Transverse colon (tissue), 4 donors: ENCODE results near the gene LAMA4. TPM values are rescaled to one million over a fixed set of nuclear protein-coding genes. Genes with fewer than 3 reads are reported as not detected.
A peak's percentile ranks its signal among the peaks of the same experiment; 100 is the strongest.

Source experiments
- DNase-seq: peaks from one replicate; pipeline ENCODE4 v3.0.0-alpha.2; 2019
- H3K27ac ChIP-seq, 4 donors: fragments of 200-600 bp; sonication (generic); 2 replicates each; pipeline ENCODE4 v1.5.1; 2016 to 2018; ENCODE audit warnings: inconsistent platforms in 4 of 4
- H3K27me3 ChIP-seq: fragments of 200-600 bp; sonication (generic); 2 replicates; pipeline ENCODE4 v1.5.1; 2017; ENCODE audit warnings: inconsistent platforms
- H3K36me3 ChIP-seq, 4 donors: fragments of 200-600 bp; sonication (generic); 2 replicates each; pipeline ENCODE4 v1.5.1; 2017 to 2019; ENCODE audit warnings: inconsistent platforms in 4 of 4
- H3K4me1 ChIP-seq, 4 donors: fragments of 200-600 bp; sonication (generic); 2 replicates each; pipeline ENCODE4 v1.5.1; 2017 to 2020; ENCODE audit warnings: inconsistent platforms in 4 of 4
- H3K4me3 ChIP-seq, 4 donors: fragments of 200-600 bp; sonication (generic); 1 replicate in 1 of 4; 2 replicates in 3 of 4; pipeline versions ENCODE4 v1.5.1 to v1.6.1; 2017 to 2019; ENCODE audit warnings: inconsistent platforms in 4 of 4
- H3K9me3 ChIP-seq, 2 donors: fragments of 200-600 bp; sonication (generic); 2 replicates each; pipeline ENCODE4 v1.5.1; 2017 to 2019; ENCODE audit warnings: inconsistent platforms in 2 of 2
- EP300 ChIP-seq: sonication (generic); formaldehyde crosslinking; IDR thresholded peaks from one replicate; pipeline ENCODE4 v1.6.1; 2017; ENCODE audit warnings: antibody characterized with exemption, low read depth
- POLR2A ChIP-seq: fragments of 450-650 bp; IDR thresholded peaks from one replicate; pipeline ENCODE4 v1.6.1; 2016; ENCODE audit warnings: antibody characterized with exemption, mild to moderate bottlenecking, moderate library complexity
- POLR2AphosphoS5 ChIP-seq, 3 donors: sonication (generic); formaldehyde crosslinking; IDR thresholded peaks; one replicate each; pipeline ENCODE4 v1.6.1; 2016; ENCODE audit warnings: antibody characterized with exemption in 3 of 3
- WGBS, 2 donors: methylation state at CpG; one replicate each; pipeline ENCODE4 v1.1.5; 2018; ENCODE audit warnings: low coverage in 1 of 2; 5-methylcytosine and 5-hydroxymethylcytosine counted together
- in situ Hi-C, 4 donors: fragments of 200-750 bp; cut with MboI; loops; one replicate each; pipeline versions ENCODE4 v1.15.0 to v1.15.1; 2017; ENCODE audit warnings: low sequenced_read_pairs in 3 of 4, low pct_ligation_motif_present in 1 of 4, low pct_unique_long_range_greater_than_20kb in 1 of 4
- intact Hi-C: fragments of 100-400 bp; cut with DNase I; formaldehyde crosslinking; loops from one replicate; pipeline ENCODE4 v1.15.1; 2023; ENCODE audit warnings: low total_unique reads
- total RNA-seq, 4 donors: library from RNA; depleted of rRNA; stranded (reverse); fragments of >200 nt; gene quantifications; one replicate each; pipeline ENCODE4 v1.1.0, GENCODE V29; 2016
- TF ChIP-seq, protein P1 (sequence below), 5 experiments: fragments of 200-600 bp in 3 of 5; fragments of 450-650 bp in 2 of 5; sonication (generic) in 3 of 5; IDR thresholded peaks; 1 replicate in 2 of 5; 2 replicates in 3 of 5; pipeline ENCODE4 v1.5.1; 2016 to 2017; ENCODE audit warnings: antibody characterized with exemption in 5 of 5, inconsistent platforms in 3 of 5, mild to moderate bottlenecking in 2 of 5, moderate library complexity in 1 of 5

The LAMA4 gene
- total RNA-seq, 4 donors from 2014 or later, result 27.3 to 54.9 (median 40.1) TPM

DNA sequence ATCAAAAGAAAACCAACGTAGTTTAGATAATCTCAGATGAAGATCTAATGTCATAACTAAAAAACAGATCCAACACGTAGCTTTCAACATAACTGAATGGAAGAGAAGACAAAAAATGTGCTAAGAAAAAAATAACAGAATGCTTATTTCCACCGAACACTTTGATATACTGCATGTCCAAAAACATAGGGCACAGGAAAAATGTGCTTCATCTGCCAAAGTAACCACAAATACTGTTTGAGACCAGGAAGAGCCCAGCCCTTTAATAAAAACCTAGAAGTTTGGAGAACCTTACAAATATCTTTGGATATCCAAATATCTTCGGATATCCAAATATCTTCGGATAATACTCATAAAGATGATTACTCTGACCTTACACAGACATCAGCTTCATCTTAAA lies 19.8 kb downstream of the LAMA4 start:
- in situ Hi-C loops (no loop called here), intact Hi-C loops (no loop called here)
- TF ChIP-seq, protein P1, sequence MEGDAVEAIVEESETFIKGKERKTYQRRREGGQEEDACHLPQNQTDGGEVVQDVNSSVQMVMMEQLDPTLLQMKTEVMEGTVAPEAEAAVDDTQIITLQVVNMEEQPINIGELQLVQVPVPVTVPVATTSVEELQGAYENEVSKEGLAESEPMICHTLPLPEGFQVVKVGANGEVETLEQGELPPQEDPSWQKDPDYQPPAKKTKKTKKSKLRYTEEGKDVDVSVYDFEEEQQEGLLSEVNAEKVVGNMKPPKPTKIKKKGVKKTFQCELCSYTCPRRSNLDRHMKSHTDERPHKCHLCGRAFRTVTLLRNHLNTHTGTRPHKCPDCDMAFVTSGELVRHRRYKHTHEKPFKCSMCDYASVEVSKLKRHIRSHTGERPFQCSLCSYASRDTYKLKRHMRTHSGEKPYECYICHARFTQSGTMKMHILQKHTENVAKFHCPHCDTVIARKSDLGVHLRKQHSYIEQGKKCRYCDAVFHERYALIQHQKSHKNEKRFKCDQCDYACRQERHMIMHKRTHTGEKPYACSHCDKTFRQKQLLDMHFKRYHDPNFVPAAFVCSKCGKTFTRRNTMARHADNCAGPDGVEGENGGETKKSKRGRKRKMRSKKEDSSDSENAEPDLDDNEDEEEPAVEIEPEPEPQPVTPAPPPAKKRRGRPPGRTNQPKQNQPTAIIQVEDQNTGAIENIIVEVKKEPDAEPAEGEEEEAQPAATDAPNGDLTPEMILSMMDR (IDR thresholded peaks at IDR 0.05), result no peak
- no peak for TF ChIP-seq EP300
- no peak for TF ChIP-seq POLR2A
- no peak for TF ChIP-seq POLR2AphosphoS5 (IDR thresholded peaks at IDR 0.05)
- Histone ChIP-seq H3K27me3 (no peaks in the 10 kb centered on the region), H3K4me3 (no peak overlapping the region), H3K9me3 (no peaks in the 10 kb centered on the region), H3K36me3 (no peaks in the 10 kb centered on the region), H3K4me1 (peaks cover 16 to 64% (median 23%) of the 10 kb centered on the region in 4 donors), H3K27ac (peak overlapping the region; percentile 62 to 88 (median 82))
- no peak for DNase-seq
- 44 to 52% methylated on average over 5 of the region's 5 CpGs for WGBS, 2 donors

DNA sequence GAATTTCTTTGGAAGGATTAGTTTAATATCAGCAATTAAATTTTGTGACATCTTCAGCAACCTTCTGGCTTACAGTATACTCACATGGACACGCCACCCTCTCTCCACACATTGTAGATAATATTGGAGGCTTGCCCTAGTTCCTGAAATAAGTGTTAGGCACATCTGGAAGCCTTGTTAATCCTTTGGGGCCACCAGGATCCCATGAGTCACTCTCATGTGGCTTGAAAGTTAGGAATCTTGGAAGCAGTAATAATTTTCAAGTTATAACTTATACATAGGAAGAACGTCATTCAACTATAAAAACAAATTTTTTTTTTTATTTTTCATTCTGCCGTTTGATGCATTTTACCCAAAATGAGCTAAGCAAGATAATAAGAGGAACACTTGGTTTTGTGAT lies 20.5 kb downstream of the LAMA4 start:
- WGBS, 2 donors, result 51 to 55% methylated on average over 3 of the region's 3 CpGs
- no peak for DNase-seq
- peak overlapping the region; percentile 62 to 88 (median 82) for H3K27ac ChIP-seq
- H3K4me3 ChIP-seq, result no peak overlapping the region
- in situ Hi-C loops, result no loop called here
- H3K4me1 ChIP-seq, result peaks cover 16 to 59% (median 20%) of the 10 kb centered on the region in 4 donors
- H3K36me3 ChIP-seq, result no peaks in the 10 kb centered on the region
- no peak for TF ChIP-seq POLR2A
- peak in 1 of 3 donors; percentile 39 for TF ChIP-seq POLR2AphosphoS5 (IDR thresholded peaks at IDR 0.05)
- H3K27me3 ChIP-seq, result no peaks in the 10 kb centered on the region
- intact Hi-C loops, result no loop called here
- H3K9me3 ChIP-seq, result no peaks in the 10 kb centered on the region

DNA sequence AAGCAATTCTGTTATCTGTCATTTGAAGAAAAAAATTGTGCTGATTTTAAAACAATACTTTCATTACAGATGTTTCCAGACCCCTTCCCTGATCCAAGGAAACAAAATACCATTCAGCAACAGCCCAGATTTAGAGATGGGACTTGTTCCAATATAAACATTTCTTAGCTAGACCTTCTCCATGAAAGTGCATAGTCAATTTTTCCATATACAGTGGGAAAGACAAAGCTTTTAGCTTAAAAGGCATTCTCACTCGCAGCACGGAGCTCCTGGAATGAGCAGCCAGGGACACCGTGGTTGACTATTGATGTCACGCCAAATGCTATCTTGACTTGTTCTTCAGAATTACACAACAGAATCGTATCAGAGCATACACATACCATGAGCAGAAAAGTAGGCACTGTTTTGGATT lies 21.5 kb downstream of the LAMA4 start:
- DNase-seq, result no peak
- in situ Hi-C loops, result no loop called here

DNA sequence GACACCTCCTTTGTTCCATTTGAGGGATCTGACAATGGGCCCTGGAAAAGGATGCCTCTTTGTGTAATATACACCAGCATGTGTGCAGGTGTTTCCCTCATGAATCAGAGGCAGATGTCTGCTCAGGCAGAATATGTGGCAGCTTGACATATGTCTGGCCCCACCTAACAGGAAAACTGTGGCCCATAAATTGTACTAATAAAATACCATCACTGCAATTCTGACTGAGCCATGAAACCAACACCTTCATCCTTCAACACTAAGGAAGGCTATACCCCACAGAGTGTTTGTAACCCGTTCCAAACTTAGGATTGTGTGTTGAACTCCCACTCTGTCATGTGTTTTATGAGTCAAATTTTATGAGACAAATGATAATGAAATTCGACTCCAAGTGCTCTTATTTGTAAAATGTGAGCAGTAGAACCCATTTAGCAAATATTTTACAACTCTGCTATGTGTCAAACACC lies 22.7 kb downstream of the LAMA4 start:
- intact Hi-C loops (no loop called here), in situ Hi-C loops (no loop called here)
- Histone ChIP-seq H3K27me3 (no peaks in the 10 kb centered on the region), H3K4me1 (peaks cover 16 to 53% (median 18%) of the 10 kb centered on the region in 4 donors), H3K4me3 (no peak overlapping the region), H3K36me3 (no peaks in the 10 kb centered on the region), H3K27ac (peak overlapping the region; percentile 62 to 88 (median 82)), H3K9me3 (no peaks in the 10 kb centered on the region)
- TF ChIP-seq, protein P1 (IDR thresholded peaks at IDR 0.05), result no peak
- TF ChIP-seq POLR2AphosphoS5 (IDR thresholded peaks at IDR 0.05), result peak; percentile 45 to 68 (median 47)
- DNase-seq, result no peak
- WGBS, 2 donors, result 17 to 21% methylated on average over 1 to 2 of the region's 2 CpGs

More for the DNA sequence above, 21.5 kb downstream of the LAMA4 start:
- H3K4me3 ChIP-seq, result no peak overlapping the region
- intact Hi-C loops, result no loop called here
- 54 to 56% methylated on average over 5 of the region's 5 CpGs for WGBS, 2 donors
- no peaks in the 10 kb centered on the region for H3K9me3 ChIP-seq
- TF ChIP-seq EP300, result no peak
- peak; percentile 19 to 49 (median 29) for TF ChIP-seq POLR2AphosphoS5 (IDR thresholded peaks at IDR 0.05)
- no peaks in the 10 kb centered on the region for H3K27me3 ChIP-seq
- H3K27ac ChIP-seq, result peak overlapping the region; percentile 62 to 88 (median 82)
- H3K36me3 ChIP-seq, result no peaks in the 10 kb centered on the region
- peaks cover 16 to 55% (median 20%) of the 10 kb centered on the region in 4 donors for H3K4me1 ChIP-seq

DNA sequence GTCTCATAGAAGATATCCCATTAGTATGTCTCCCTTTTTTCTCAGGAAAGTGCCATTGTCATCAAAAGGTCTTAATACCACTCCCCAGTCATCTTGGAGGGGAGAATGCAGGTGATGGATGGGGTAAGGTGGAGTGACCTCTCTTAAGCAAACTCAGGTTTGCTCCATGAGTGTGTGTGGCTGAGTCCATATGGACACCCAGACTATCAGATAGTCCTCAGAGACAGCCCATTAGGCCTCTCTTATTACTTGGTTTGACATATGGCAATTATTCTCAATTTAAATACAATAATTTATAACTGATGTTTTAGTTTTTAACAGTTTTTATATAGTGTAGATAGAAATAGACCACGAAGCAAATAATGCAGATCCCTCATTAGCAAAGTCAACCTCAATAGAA lies 23.2 kb downstream of the LAMA4 start:
- Histone ChIP-seq H3K27me3 (no peaks in the 10 kb centered on the region), H3K4me3 (no peak overlapping the region), H3K4me1 (peaks cover 12 to 52% (median 20%) of the 10 kb centered on the region in 4 donors), H3K9me3 (no peaks in the 10 kb centered on the region), H3K36me3 (no peaks in the 10 kb centered on the region), H3K27ac (peak overlapping the region; percentile 62 to 88 (median 82))
- intact Hi-C loops, result no loop called here
- no peak for DNase-seq
- whole genome bisulfite sequencing, 2 donors, result 57 to 63% methylated on average over 1 of the region's 1 CpG
- in situ Hi-C loops, result no loop called here
- TF ChIP-seq EP300 (no peak), POLR2A (no peak), POLR2AphosphoS5 (IDR thresholded peaks at IDR 0.05) (no peak)
- TF ChIP-seq, protein P1 (IDR thresholded peaks at IDR 0.05), result no peak
